Activated CD4-positive, alpha-beta T cell treated with anti-CD3 and anti-CD28 coated beads, Interleukin-2, amount 50 U/mL, for 1 hour (primary cell): ENCODE measurements around the gene TTYH1.
A peak's percentile ranks its signal among the peaks of the same experiment; 100 is the strongest.

Experiments used
- DNase-seq: peaks from one replicate; pipeline ENCODE4 v3.0.0-alpha.2; 2020

The TTYH1 gene

DNA sequence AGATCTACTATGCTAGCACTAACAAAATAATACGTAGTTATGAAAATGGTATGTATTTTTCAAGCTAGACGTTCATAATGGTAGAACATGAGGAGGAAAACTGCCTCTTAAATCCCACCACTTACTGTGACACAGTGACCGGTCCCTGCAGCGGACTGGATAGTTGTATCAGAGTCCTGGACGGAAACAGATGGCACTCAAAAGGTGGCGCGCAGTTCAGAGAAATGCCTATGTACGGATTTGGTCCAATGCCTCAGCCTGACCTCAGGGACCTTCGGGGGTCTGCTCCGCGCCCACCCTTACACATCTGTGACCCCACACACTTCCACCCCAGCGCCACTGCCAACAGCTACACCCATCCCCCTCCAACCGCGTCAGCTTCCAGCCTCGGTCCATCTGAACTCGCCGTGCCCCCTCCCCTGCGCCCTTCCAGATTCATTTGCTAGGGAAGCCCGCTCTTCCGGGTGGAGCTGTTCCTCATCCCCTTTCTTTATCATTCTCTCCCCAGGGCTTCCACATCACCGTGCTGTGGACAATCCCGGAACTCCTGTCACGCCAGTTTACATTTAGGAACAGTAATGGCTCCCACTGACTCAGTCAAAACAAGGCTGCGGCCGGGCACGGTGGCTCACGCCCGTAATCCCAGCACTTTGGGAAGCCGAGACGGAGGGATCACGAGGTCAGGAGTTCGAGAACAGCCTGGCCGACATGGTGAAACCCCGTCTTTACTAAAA, 32.9 kb downstream of the TTYH1 start:
- peak; percentile 36 for DNase-seq

DNA sequence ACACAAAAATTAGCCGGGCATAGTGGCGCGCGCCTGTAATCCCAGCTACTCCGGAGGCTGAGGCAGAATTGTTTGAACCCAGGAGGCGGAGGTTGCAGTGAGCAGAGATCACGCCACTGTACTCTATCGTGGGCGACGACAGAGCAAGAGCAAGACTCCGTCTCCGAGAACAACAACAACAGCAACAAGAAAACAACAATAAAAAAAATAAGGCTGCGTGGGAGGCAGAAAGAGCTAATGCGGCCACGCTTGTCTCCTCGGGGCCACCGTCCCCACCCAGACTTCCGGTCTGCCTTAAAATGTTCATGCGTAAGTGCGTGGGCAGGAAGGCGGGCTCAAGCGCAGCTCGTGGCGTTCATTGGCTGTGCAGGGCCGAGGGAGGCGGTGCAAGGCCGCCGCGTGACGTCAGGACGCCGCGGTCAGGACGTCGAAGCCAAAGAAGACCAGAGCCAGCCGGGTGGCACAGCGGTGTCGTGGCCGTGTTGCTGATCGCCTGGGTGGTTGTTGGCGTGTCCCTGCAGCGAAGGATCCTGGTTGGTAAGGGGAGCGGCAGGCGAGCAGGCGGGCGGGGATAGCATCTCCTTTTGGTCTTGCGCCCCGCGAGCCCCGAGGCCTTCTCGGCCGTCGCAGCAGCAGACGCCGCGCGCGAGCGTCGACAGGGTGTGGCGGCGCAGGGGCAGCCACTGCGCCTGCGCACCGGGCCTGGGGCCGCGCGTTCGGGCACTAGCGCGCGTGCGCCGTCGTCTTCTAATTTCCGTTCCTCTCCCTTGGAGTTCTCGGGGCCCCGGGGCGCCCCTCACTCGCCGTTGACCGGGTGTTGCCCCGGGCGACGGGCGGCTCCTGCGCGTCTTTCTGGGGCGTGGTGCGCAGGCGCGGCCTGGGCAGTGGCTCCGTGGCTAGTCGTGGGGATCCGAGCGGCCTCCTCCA, 33.8 kb downstream of the TTYH1 start, which contains the start of gene LENG8:
Gene LENG8 (plus strand): TSS at position 426 of the 927 bp plus-strand sequence. CDS start 2,146 bp downstream, outside the sequence.
- peak; percentile 96 for DNase-seq

DNA sequence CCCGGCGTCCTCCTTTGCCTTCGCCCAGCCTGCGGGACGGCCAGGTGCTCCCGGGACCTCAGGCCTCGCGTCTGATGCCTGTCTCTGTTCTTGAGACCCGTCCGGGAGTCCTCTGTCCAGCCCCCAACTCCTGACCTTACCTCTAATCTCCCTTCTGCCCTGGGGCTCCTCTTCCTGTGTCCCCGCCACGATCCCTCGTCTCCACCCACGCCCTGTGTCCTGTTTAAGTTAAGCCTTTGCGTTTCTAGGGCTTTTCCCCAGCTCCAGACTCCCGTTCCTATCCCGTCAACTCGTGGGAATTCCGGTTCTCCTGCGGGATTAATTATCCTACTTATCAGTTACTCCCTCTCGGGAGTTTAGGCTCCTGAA, 34.4 kb downstream of the TTYH1 start:
- no peak for DNase-seq

DNA sequence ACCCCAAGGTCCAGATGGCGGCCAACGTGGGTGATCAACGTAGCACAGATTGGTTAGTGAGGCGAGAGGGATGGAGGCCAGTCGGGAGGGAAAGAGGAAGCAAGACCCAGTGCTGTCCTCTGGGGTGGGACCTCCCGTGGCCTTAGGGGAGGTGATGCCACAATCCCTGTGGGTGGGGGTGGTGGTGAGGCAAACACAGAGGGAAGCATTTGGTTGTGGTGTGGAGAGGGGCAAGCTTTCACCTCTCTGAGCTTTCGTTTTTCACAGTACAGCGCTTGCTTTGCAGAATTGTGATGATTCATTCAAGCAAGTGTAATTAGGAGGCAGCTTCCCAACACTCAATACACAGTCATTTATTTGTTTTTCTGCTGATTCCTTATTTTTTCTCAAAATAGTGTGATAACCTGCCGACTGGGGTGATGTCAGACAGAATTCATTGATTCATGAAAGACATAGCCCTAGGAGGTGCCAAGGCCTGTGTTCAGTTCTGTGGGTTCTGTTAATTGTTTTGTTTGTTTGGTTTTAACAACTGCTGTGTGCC, 36.1 kb downstream of the TTYH1 start:
- DNase-seq: no peak

DNA sequence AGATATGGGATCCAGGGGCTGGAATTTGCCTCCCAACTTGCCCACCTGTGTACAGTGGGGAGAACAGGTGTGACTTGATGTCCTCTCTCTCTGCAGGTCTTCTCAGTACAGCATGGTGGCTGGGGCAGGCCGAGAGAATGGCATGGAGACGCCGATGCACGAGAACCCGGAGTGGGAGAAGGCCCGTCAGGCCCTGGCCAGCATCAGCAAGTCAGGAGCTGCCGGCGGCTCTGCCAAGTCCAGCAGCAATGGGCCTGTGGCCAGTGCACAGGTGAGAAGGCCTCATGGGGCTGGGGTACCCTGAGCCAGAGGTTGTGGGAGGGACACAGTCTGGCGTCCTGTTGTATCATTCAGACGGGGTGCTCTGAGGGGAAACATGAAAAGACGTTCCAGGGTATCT, 36.7 kb downstream of the TTYH1 start:
- DNase-seq: no peak

DNA sequence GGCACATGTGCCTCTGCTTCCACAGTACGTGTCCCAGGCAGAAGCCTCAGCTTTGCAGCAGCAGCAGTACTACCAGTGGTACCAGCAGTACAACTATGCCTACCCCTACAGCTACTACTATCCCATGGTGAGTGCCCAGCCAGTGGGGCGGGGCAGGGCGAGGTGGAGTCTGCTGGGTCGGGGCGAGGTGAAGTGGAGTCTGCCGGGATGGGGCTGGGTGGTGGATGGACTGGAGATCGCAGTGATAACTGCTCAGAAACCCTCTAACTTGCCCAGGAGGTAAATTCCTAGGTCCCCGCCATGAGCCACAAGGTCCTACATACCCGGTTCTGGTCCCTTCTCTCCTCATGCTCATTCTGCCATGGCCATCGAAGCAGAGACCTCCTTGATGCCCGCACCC, 37.4 kb downstream of the TTYH1 start:
- no peak for DNase-seq

DNA sequence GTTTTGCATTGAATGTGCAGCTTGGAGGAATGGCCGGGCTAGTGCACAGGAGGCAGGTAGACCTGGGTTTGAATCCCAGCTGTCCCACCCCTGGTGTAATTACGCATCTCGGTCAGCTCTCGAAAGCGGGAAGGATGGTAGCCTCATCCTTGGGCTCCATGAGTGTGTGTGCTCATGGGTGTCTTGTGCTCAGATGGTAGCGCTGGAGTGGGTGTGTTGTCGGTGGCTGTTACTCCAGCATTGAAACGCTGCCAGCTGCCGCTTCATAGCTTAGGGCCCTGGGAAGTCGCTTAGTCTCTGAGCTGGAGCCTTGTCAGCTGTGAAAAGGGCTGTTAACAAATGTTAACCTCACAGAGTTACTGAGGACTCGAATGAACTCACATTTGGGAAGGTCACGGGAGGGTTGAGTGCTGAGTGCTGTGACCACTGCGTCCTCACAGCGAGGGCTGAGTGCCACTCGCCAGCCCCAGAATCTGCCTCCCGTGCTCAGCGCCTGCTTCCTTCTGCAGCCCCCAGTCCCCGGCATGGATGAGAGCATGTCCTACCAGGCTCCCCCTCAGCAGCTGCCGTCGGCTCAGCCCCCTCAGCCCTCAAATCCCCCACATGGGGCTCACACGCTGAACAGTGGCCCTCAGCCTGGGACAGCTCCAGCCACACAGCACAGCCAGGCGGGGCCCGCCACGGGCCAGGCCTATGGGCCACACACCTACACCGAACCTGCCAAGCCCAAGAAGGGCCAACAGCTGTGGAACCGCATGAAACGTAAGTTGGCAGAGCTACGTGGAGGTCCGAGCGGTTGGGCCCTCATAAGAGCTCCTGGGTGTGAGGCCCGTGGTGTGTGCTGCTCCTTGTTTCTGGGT, 38.9 kb downstream of the TTYH1 start:
- DNase-seq: no peak

DNA sequence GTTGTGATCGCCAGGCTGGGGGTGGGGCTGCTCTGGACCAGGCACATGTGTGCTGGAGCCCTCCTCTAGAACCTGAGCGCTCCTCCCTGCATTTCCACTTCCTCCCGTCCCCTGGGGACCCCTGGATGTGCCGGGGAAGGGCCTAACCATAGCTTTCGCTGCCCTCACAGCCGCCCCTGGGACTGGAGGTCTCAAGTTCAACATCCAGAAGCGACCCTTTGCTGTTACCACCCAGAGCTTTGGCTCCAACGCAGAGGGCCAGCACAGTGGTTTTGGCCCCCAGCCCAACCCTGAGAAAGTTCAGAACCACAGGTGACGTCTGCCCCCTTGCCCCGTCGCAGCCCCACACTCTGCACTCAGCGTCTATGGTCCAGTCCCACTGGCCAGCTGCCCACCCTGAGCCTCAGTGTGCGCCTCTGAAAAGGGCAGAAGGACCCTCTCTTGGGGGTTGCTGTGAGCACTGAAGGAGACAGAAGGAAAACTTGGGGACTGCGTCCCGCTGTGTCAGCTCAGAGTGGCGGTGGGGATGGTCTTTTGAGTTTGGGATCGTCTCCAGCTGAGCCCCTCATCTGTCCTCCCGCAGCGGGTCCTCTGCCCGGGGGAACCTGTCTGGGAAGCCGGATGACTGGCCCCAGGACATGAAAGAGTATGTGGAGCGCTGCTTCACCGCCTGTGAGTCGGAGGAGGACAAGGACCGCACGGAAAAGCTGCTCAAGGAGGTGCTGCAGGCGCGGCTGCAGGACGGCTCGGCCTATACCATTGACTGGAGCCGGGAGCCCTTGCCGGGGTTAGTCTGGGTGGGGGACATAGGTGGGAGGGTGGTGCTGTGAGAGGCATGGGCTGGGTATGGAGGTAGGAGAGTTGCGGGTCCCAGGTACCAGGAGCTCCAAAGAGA, 39.8 kb downstream of the TTYH1 start:
- no peak for DNase-seq

DNA sequence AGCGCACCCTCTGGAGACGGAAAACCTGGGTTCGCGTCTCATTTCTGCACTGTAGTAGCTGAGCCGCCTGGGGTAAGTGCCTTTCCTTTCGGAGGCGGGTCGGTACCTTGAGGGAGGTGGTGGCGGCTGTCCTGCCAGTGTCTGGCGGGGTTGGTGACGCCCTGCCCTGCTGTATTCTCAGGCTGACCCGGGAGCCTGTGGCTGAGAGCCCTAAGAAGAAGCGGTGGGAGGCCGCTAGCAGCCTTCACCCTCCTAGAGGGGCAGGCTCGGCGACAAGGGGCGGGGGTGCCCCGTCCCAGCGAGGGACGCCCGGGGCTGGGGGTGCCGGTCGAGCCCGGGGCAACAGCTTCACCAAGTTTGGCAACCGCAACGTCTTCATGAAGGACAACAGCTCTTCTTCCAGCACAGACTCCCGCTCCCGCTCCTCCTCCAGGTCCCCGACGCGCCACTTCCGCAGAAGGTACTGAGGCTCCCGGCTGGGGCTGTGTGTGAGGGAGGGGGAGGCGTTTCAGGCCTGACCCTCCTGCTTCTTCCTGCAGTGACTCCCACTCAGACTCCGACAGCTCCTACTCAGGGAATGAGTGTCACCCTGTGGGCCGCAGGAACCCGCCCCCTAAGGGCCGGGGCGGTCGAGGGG, 40.6 kb downstream of the TTYH1 start:
- no peak for DNase-seq

DNA sequence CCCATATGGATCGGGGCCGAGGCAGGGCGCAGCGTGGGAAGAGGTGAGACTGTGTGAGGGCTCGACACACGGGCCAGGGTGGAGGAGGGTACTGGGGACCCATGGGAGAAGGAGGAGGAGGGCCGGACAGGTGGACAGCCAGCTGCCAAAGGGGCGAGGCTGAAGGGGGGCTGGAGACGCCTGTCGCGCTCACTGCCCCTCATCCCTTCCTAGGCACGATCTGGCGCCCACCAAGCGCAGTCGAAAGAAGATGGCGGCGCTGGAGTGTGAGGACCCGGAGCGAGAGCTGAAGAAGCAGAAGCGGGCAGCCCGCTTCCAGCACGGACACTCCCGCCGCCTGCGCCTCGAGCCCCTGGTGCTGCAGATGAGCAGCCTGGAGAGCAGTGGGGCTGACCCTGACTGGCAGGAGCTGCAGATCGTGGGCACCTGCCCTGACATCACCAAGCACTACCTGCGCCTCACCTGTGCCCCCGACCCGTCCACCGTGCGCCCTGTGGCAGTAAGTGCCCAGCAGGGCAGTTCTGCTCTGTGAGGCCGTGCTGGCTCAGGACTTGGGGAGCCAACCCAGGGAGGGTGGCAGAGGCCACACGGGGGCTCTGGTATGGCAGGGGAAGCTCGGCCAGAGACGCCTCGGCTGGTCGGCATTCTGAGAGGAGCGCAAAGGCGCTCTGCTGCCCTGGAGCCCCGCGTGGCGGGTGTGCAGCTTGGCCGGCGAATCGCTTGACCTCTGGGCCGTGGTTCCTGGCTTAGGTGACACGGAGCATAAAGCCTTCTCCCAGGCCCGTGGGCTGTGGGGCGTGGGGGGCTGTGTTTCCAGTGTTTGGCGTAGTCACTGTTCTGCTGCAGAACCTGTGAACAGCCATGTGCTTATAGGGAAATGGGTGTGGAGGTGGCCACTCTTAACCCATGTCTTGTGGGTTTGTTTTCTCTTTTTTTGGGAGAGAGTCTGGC, 41.4 kb downstream of the TTYH1 start:
- DNase-seq: no peak

DNA sequence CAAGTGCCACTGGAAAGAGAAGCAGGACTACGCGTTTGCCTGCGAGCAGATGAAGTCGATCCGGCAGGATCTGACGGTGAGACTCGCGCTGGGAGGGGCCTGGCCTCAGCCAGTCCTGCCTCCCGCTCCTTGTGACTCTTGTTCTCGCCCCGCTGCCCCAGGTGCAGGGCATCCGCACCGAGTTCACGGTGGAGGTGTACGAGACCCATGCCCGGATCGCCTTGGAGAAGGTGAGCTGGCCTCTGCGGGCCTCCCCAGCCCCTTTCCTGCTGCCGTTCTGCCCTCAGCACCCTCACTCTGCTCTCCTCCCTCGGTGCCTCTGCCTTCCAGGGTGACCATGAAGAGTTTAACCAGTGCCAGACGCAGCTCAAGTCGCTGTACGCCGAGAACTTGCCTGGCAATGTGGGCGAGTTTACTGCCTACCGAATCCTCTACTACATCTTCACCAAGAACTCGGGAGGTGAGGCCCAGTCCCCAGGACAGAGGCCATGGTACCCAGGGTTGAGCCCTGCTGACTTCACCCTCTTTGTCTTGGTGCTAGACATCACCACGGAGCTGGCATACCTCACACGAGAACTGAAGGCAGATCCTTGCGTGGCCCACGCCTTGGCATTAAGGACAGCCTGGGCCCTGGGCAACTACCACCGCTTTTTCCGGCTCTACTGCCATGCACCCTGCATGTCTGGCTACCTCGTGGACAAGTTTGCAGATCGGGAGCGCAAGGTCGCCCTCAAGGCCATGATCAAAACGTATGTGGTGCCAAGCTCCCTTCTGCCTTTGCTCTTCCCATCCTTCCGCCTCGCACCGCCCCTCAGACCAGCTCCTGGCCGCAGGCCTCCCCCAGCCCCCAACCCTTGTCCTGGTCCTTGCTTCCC, 42.7 kb downstream of the TTYH1 start:
- no peak for DNase-seq

DNA sequence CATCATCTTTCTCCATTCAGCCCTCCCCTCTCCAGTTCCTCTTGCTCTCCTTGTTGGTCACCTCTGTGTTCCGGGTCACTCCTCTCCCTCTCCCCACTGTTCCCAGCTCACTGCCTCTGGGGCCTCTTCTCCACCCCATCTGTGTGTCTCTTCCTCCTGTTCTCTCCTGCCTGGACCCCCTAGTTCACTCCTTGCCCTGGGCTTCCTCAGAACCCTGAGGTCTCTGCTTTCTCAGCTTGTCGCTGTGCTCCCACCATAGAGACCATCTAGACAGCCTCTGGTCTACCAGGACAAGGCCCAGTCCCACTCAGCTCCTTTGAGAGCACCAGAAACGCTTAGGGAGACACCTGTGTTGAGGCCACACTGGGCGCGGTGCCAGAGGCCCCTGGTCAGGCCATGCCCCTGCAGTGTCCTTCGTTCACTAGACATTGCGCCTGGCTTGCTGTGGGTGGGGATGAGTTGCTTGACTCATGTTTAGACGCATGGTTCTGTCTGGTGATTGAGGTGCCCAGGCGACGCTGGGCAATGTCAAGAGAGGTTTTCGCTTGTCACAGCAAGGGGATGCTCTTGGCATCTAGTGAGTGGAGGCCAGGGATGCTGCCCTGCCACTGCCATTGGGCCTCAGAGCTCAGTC, 43.5 kb downstream of the TTYH1 start:
- DNase-seq: no peak

DNA sequence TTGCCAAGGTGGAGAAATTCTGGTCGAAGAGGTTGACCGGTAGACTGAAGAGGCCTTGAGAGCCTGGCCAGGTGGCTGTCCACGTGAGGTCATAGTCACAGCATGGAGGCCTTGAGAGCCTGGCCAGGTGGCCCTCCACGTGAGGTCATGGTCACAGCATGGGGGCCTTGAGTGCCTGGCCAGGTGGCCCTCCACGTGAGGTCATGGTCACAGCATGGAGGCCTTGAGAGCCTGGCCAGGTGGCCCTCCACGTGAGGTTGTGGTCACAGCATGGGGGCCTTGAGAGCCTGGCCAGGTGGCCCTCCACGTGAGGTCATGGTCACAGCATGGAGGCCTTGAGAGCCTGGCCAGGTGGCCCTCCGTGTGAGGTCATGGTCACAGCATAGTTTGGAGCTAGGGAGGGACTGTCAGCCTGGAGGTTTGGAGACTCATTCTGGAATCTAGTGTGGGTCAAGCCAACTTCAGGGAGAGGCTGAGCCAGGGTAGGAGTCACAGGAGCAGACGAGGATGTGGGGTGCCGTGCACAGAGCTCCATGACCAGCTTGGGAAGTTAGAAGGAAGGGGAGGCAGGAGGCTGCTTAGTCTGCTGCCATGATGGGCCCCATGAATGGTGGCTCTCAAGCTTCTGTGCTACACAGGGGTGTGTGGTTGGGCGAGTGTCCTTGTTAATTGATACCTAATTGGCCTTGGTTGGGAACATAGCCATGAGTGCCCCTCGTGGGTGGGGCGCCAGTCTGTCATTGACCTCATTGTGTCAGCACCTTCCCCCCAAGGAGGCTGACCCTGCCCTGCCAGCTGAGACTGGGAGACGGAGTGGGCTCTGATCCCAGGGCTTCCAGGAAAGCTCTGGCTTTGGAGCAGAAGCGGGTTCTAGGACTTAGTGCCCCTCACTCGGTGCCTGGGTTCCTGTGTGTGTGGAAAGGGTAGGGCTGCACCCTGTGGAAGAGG, 44.3 kb downstream of the TTYH1 start:
- DNase-seq: no peak

DNA sequence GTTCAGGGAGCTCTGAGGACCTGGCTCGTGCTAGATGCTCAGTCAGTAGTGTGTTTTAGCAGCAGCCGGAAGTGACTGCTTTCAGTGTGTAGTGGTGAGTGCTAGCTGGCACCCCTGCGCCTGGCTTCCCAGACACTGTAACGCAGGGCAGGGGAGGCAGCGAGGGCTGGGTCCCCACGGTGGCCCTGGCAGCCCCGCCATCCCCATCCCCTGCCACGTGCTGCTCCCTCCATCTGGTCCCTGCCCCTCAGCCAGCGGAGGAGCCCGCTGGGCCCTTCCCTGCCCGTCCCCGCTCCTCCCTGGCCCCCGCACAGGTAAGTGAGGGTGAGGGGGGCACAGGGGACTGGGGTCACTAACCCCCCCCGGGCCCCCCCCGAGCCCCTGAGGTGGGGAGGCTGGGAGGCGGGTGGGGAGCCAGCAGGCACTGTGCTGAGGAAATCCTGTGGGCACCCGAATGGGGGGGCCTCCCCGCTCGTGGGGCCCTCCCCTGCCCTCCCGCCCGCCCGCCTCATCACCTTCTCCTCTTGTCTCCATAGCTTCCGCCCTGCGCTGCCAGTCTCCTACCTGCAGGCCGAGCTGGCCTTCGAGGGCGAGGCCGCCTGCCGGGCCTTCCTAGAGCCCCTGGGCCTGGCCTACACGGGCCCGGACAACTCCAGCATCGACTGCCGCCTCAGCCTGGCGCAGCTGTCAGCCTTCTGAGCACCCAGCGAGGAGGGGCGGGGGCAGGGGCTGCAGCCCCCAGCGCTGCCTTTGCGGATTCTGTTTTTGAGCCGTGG, 45.2 kb downstream of the TTYH1 start:
- no peak for DNase-seq

DNA sequence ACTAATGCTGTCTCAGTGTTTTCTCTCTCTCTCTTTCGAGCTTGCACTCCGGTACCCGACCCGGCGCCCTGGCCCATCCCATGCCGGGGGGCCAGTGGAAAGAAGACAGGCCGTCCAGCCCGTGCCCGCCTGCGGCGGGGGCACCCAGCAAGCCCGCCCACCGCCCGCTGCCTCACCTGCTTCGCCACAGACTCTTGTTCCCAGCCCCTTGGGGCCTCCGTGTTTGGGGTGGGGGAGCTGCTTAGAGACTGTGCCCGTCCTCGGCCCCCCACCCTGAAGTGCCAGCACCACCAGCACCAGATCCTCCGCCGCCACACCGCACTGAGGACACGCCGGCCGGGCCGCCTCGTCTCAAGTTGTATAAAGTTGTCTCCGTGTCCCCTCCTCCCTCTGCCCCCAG, 45.9 kb downstream of the TTYH1 start:
- no peak for DNase-seq

DNA sequence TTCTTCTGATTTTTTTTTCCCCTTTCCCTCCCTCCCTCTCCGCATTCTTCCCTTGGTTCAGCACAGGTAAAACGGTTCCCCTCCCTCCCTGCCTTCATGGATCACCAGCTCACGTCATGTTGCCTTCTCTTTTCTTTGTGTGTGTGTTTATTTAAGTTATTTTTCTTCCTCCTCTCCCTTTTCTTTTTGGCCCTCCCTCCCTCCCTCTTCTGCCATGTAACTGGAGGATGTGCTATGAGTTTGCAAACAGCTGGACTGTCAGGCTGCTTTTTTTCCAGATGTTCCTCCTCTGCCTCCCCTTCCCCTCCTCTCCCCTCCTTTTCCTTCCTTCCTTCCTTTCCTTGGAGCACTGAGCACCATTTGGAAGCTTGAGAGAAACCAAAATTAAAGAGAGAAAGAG, 46.3 kb downstream of the TTYH1 start:
- DNase-seq: no peak
